HepG2 (cell line): Measurements from ENCODE around the gene COPS6. TPM values are rescaled to one million over a fixed set of nuclear protein-coding genes. Genes with fewer than 3 reads are reported as not detected.

Experiments used
- GATA4 ChIP-seq: sonication (generic); IDR thresholded peaks from 2 replicates; pipeline ENCODE4 v1.6.1; 2016; ENCODE audit warnings: antibody characterized with exemption, low read depth, borderline replicate concordance
- HDAC2 ChIP-seq: sonication (generic); formaldehyde crosslinking; IDR thresholded peaks from 2 replicates; pipeline ENCODE4 v1.4.0; 2020; ENCODE audit warnings: missing genetic modification reagents
- HOXA3 ChIP-seq: sonication (generic); formaldehyde crosslinking; IDR thresholded peaks from 2 replicates; pipeline ENCODE4 v1.5.0; 2020; ENCODE audit warnings: missing genetic modification reagents
- NR2F1 ChIP-seq, 2 experiments: fragments of 450-650 bp in 1 of 2; formaldehyde crosslinking in 1 of 2; IDR thresholded peaks; 2 replicates each; pipeline versions ENCODE4 v1.5.0 to v1.6.1; 2016 to 2020; ENCODE audit warnings: mild to moderate bottlenecking in 1 of 2, missing compliant biosample characterization in 1 of 2, missing genetic modification reagents in 1 of 2, moderate library complexity in 1 of 2
- SP5 ChIP-seq: IDR thresholded peaks from 2 replicates; pipeline ENCODE4 v1.6.1; 2016; ENCODE audit warnings: low read depth, borderline replicate concordance
- SRSF1 ChIP-seq: fragments of 200-400 bp; formaldehyde crosslinking; optimal IDR thresholded peaks from 2 replicates; pipeline ENCODE3; 2017; ENCODE audit warnings: mild to moderate bottlenecking, low read depth, low read length, moderate library complexity
- TSC22D2 ChIP-seq: sonication (generic); formaldehyde crosslinking; IDR thresholded peaks from 2 replicates; pipeline ENCODE4 v1.5.1; 2020; ENCODE audit warnings: missing genetic modification reagents, mild to moderate bottlenecking, borderline replicate concordance
- ZNF225 ChIP-seq: sonication (generic); formaldehyde crosslinking; IDR thresholded peaks from 2 replicates; pipeline ENCODE4 v1.4.0; 2020; ENCODE audit warnings: mild to moderate bottlenecking, missing genetic modification reagents
- ZNF547 ChIP-seq: sonication (generic); formaldehyde crosslinking; IDR thresholded peaks from 2 replicates; pipeline ENCODE4 v1.5.1; 2020; ENCODE audit warnings: mild to moderate bottlenecking, missing genetic modification reagents
- ZNF883 ChIP-seq: sonication (generic); formaldehyde crosslinking; IDR thresholded peaks from 2 replicates; pipeline ENCODE4 v1.5.1; 2020; ENCODE audit warnings: mild to moderate bottlenecking, missing genetic modification reagents; ENCODE audit errors: not compliant biosample characterization
- polyA plus RNA-seq, 8 experiments: library from polyadenylated mRNA; depleted of rRNA in 3 of 8; stranded (reverse) in 7 of 8; unstranded in 1 of 8; fragments of >200 nt; fragmentation: Illumina TruSeq in 4 of 8; extraction: Trizol in 4 of 8; gene quantifications; 2 replicates each; pipeline versions ENCODE4 v1.2.1 to v1.2.3, GENCODE V29; 2011 to 2016; ENCODE audit warnings: low read depth in 4 of 8, missing spikeins in 1 of 8, mixed read lengths in 1 of 8; ENCODE audit not compliant: insufficient read depth in 1 of 8
- total RNA-seq, 5 experiments: library from RNA; depleted of rRNA; stranded (reverse); fragments of >200 nt; fragmentation: Illumina TruSeq; extraction: Trizol; gene quantifications; 2 replicates each; pipeline ENCODE4 v1.2.3, GENCODE V29; 2016; ENCODE audit warnings: low read depth in 1 of 5
- TF ChIP-seq, protein P1 (sequence below): sonication (generic); formaldehyde crosslinking; IDR thresholded peaks from 2 replicates; pipeline ENCODE4 v1.4.0; 2020; ENCODE audit warnings: missing genetic modification reagents
- TF ChIP-seq, protein P2 (sequence below): sonication (generic); formaldehyde crosslinking; IDR thresholded peaks from 2 replicates; pipeline ENCODE4 v1.5.0; 2020; ENCODE audit warnings: mild to moderate bottlenecking, missing genetic modification reagents
- TF ChIP-seq, protein P3 (sequence below): IDR thresholded peaks from 2 replicates; pipeline ENCODE4 v1.6.1; 2012; ENCODE audit warnings: low read depth, low read length, improper control_type of control experiment
- TF ChIP-seq, protein P4 (sequence below): sonication (generic); formaldehyde crosslinking; IDR thresholded peaks from 2 replicates; pipeline ENCODE4 v1.4.0; 2020; ENCODE audit warnings: missing genetic modification reagents
- TF ChIP-seq, protein P5 (sequence below): sonication (generic); formaldehyde crosslinking; IDR thresholded peaks from 2 replicates; pipeline ENCODE4 v1.4.0; 2020; ENCODE audit warnings: missing genetic modification reagents
- TF ChIP-seq, protein P6 (sequence below): IDR thresholded peaks from 2 replicates; pipeline ENCODE4 v1.4.0; 2020; ENCODE audit warnings: mild to moderate bottlenecking, missing genetic modification reagents

COPS6 gene
- total and polyA plus RNA-seq, 2 of the 13 experiments (the other 11 are each of a cell fraction or from before 2014, with no cell fraction given): 33.4 to 117 TPM

DNA sequence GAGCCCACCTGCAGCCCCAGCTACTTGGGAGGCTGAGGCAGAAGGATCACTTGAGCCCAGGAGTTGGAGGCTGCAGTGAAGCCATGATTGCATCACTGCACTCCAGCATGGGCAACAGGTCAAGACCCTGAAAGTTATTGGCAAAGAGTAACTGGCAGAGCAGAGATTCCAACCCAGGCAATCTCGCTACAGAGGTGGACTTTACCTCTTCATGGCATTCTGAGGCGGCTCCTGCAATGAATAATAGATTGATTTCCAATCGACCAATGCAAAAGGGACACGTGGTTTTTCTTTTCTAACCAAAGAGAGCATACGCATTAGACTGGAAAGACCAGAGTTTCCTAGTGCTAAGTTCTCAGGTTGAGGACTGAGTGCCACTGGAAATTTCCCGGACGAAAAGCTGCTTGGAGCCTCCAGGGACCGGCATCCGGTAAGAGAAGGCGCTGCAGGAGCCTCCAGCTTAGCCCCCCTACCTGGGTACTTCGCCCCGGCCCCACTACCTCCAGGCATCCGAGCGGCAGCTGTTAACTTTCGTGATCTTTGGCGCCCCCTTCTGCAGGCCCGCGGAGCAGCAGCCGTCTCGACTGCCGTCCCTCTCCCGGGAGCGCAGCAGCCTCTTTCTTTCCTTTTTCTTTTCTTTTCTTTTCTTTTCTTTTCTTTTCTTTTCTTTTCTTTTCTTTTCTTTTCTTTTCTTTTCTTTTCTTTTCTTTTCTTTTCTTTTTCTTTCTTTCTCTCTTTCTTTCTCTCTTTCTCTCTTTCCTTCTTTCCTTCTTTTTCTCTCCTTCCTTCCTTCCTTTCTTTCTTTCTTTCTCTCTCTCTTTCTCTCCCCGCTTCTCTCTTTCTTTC lies 42.1 kb downstream of the COPS6 start (continued):
- TF ChIP-seq HDAC2 (no peak), ZNF225 (CRISPR knock-in tag) (no peak), HOXA3 (0 out of 2 replicates have a peak, but pooled peaks have one; percentile 34), TSC22D2 (CRISPR knock-in tag) (0 out of 2 replicates have a peak, but pooled peaks have one; percentile 34), SP5 (CRISPR knock-in tag) (no peak), ZNF547 (no peak), NR2F1 (CRISPR knock-in tag; IDR thresholded peaks at IDR 0.05) (peak; percentile 44 to 56; a peak in 2 of 4 replicates), SRSF1 (no peak), ZNF883 (CRISPR knock-in tag) (no peak), GATA4 (no peak)
- TF ChIP-seq, protein P1, sequence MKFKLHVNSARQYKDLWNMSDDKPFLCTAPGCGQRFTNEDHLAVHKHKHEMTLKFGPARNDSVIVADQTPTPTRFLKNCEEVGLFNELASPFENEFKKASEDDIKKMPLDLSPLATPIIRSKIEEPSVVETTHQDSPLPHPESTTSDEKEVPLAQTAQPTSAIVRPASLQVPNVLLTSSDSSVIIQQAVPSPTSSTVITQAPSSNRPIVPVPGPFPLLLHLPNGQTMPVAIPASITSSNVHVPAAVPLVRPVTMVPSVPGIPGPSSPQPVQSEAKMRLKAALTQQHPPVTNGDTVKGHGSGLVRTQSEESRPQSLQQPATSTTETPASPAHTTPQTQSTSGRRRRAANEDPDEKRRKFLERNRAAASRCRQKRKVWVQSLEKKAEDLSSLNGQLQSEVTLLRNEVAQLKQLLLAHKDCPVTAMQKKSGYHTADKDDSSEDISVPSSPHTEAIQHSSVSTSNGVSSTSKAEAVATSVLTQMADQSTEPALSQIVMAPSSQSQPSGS: 0 out of 2 replicates have a peak, but pooled peaks have one; percentile 6
- TF ChIP-seq, protein P2, sequence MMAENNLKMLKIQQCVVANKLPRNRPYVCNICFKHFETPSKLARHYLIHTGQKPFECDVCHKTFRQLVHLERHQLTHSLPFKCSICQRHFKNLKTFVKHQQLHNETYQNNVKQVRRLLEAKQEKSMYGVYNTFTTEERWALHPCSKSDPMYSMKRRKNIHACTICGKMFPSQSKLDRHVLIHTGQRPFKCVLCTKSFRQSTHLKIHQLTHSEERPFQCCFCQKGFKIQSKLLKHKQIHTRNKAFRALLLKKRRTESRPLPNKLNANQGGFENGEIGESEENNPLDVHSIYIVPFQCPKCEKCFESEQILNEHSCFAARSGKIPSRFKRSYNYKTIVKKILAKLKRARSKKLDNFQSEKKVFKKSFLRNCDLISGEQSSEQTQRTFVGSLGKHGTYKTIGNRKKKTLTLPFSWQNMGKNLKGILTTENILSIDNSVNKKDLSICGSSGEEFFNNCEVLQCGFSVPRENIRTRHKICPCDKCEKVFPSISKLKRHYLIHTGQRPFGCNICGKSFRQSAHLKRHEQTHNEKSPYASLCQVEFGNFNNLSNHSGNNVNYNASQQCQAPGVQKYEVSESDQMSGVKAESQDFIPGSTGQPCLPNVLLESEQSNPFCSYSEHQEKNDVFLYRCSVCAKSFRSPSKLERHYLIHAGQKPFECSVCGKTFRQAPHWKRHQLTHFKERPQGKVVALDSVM (CRISPR knock-in tag): peak; percentile 100
- TF ChIP-seq, protein P3, sequence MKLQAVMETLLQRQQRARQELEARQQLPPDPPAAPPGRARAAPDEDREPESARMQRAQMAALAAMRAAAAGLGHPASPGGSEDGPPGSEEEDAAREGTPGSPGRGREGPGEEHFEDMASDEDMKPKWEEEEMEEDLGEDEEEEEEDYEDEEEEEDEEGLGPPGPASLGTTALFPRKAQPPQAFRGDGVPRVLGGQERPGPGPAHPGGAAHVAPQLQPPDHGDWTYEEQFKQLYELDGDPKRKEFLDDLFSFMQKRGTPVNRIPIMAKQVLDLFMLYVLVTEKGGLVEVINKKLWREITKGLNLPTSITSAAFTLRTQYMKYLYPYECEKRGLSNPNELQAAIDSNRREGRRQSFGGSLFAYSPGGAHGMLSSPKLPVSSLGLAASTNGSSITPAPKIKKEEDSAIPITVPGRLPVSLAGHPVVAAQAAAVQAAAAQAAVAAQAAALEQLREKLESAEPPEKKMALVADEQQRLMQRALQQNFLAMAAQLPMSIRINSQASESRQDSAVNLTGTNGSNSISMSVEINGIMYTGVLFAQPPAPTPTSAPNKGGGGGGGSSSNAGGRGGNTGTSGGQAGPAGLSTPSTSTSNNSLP: peak; percentile 77; the same call in 1 of the 2 replicates
- TF ChIP-seq, protein P4, sequence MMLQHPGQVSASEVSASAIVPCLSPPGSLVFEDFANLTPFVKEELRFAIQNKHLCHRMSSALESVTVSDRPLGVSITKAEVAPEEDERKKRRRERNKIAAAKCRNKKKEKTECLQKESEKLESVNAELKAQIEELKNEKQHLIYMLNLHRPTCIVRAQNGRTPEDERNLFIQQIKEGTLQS (CRISPR knock-in tag): peak; percentile 78
- TF ChIP-seq, protein P5, sequence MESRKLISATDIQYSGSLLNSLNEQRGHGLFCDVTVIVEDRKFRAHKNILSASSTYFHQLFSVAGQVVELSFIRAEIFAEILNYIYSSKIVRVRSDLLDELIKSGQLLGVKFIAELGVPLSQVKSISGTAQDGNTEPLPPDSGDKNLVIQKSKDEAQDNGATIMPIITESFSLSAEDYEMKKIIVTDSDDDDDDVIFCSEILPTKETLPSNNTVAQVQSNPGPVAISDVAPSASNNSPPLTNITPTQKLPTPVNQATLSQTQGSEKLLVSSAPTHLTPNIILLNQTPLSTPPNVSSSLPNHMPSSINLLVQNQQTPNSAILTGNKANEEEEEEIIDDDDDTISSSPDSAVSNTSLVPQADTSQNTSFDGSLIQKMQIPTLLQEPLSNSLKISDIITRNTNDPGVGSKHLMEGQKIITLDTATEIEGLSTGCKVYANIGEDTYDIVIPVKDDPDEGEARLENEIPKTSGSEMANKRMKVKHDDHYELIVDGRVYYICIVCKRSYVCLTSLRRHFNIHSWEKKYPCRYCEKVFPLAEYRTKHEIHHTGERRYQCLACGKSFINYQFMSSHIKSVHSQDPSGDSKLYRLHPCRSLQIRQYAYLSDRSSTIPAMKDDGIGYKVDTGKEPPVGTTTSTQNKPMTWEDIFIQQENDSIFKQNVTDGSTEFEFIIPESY (CRISPR knock-in tag): 0 out of 2 replicates have a peak, but pooled peaks have one; percentile 14
- TF ChIP-seq, protein P6, sequence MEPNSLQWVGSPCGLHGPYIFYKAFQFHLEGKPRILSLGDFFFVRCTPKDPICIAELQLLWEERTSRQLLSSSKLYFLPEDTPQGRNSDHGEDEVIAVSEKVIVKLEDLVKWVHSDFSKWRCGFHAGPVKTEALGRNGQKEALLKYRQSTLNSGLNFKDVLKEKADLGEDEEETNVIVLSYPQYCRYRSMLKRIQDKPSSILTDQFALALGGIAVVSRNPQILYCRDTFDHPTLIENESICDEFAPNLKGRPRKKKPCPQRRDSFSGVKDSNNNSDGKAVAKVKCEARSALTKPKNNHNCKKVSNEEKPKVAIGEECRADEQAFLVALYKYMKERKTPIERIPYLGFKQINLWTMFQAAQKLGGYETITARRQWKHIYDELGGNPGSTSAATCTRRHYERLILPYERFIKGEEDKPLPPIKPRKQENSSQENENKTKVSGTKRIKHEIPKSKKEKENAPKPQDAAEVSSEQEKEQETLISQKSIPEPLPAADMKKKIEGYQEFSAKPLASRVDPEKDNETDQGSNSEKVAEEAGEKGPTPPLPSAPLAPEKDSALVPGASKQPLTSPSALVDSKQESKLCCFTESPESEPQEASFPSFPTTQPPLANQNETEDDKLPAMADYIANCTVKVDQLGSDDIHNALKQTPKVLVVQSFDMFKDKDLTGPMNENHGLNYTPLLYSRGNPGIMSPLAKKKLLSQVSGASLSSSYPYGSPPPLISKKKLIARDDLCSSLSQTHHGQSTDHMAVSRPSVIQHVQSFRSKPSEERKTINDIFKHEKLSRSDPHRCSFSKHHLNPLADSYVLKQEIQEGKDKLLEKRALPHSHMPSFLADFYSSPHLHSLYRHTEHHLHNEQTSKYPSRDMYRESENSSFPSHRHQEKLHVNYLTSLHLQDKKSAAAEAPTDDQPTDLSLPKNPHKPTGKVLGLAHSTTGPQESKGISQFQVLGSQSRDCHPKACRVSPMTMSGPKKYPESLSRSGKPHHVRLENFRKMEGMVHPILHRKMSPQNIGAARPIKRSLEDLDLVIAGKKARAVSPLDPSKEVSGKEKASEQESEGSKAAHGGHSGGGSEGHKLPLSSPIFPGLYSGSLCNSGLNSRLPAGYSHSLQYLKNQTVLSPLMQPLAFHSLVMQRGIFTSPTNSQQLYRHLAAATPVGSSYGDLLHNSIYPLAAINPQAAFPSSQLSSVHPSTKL (CRISPR knock-in tag): no peak
